ENCODE measurements around the gene MEGF11.

The MEGF11 gene

DNA sequence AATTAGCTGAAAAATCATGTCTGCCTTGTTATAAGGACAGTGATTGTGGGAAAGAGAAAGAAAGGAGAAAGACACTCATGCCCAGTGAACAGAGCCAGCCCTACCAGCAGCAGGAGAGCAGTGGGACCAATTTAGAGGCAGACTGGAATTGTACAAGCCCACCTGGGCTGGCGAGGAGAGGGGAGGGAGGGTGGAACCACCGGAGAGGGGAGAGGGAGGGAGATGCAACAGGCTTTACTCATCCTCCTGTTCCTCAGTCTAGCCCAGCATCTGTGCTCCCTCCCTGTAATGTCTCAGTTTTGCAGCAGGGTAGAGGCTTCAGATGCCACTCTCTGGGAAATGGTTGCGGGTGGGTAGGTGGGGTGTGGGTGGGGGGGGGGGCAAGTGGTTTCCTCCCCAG lies 329.5 kb downstream of the MEGF11 start:
- no peak for DNase-seq (ENCODE audit: extremely low spot score)
- POLR2A ChIA-PET = interaction anchor here (0.6 to 1.1 kb wide), 2 partner anchors 53 to 674 kb away, joined by 3 to 4 read pairs; no protein-coding TSS in a partner anchor
- CTCF ChIA-PET = interaction anchor here (1.8 kb wide), 1 partner anchor 9 kb away, joined by 4 read pairs; no protein-coding TSS in a partner anchor
- no peak for TF ChIP-seq CTCF (IDR thresholded peaks at IDR 0.05; ENCODE audit: control extremely low read depth, extremely low read depth, low read depth, missing control alignments)

DNA sequence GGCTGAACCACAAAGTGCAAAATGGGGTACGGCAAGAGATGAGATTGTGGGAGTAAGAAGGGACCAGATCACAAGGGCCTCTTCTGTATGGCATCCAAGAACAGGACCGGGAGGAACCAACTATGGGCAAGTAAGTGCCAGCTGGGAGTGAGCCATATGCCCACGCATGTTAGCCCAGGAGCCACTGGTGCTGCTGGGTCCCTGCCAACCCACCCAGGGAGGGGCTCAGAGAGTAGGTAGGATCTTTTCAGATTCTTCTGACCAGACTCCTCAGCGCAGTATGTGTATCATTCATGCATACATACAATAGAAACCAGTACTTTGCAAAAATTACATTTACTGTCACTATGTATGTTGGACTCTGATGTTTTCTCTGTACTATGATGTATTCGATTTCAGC lies 330.3 kb downstream of the MEGF11 start:
- ChIA-PET POLR2A (no interaction called here), CTCF (interaction anchor here (1.5 to 2.8 kb wide), 2 partner anchors 9 to 44 kb away, joined by 4 to 8 read pairs; no protein-coding TSS in a partner anchor)
- no peak for DNase-seq (ENCODE audit: extremely low spot score)
- TF ChIP-seq CTCF (IDR thresholded peaks at IDR 0.05; ENCODE audit: control extremely low read depth, extremely low read depth, low read depth, missing control alignments) = no peak

DNA sequence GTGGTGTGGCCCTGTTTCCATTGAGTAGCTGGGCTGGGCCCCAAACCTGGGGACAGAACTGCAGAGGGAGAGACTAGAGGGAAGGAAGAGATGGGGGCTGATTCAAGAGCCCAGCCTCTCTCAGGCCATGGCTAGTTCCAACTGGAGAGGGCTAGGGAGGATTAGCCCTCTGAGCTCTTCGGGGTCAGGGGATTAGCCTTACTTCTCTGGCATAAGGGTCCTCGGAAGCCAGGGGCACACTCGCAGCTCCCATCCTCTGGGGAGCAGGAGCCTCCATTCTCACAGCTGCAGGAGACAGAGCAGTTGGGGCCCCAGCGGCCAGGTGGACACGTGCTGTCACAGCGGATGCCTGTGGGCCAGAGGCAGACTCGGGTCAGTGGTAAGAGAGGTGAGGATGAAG lies 330.9 kb downstream of the MEGF11 start:
- CTCF ChIA-PET = interaction anchor here (1.5 to 3.0 kb wide), 7 partner anchors 9 to 45 kb away, joined by 4 to 15 read pairs (median 5); no protein-coding TSS in a partner anchor
- POLR2A ChIA-PET = no interaction called here
- DNase-seq (ENCODE audit: extremely low spot score) = no peak
- no peak for TF ChIP-seq CTCF (IDR thresholded peaks at IDR 0.05; ENCODE audit: control extremely low read depth, extremely low read depth, low read depth, missing control alignments)

DNA sequence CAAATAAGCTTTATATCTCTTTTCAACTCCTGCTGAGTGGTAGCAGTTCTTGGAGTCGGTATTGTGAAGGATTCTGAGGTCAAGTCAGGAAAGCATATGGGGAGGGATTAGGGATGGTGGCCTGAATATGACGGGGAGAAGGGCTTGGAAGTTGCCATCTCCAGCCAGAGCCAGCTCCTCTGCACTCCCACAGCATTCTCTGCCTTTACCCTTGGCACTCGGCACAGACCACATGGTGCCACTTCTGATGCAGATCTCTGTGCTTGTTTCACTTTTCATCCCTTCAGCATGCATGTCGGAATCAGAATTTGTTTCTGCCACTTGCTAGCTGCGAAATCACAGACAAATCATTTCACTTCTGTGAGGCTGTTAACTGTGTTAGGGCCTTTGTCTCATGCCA lies 331.8 kb downstream of the MEGF11 start:
- CTCF ChIA-PET = interaction anchor here (1.2 to 3.0 kb wide), 9 partner anchors 10 to 366 kb away, joined by 3 to 15 read pairs (median 5); no protein-coding TSS in a partner anchor
- no peak for TF ChIP-seq CTCF (IDR thresholded peaks at IDR 0.05; ENCODE audit: control extremely low read depth, extremely low read depth, low read depth, missing control alignments)
- no peak for DNase-seq (ENCODE audit: extremely low spot score)
- POLR2A ChIA-PET = interaction anchor here (0.5 to 1.7 kb wide), 3 partner anchors 29 to 467 kb away, joined by 4 read pairs; partner anchors contain the start of gene RAB11A

- DNase-seq (ENCODE audit: extremely low spot score) = peak; percentile 74
- POLR2A ChIA-PET = interaction anchor here (1.7 kb wide), 1 partner anchor 51 kb away, joined by 4 read pairs; the partner anchor contains the start of gene RAB11A
- CTCF ChIA-PET = interaction anchor here (1.2 to 3.0 kb wide), 9 partner anchors 11 to 367 kb away, joined by 3 to 15 read pairs (median 5); no protein-coding TSS in a partner anchor
- no peak for TF ChIP-seq CTCF (IDR thresholded peaks at IDR 0.05; ENCODE audit: control extremely low read depth, extremely low read depth, low read depth, missing control alignments)
Observed at GRCh38 chr15:65920825-65921309, 332.7 kb downstream of the MEGF11 start.

- POLR2A ChIA-PET = no interaction called here
- no peak for TF ChIP-seq CTCF (IDR thresholded peaks at IDR 0.05; ENCODE audit: control extremely low read depth, extremely low read depth, low read depth, missing control alignments)
- no peak for DNase-seq (ENCODE audit: extremely low spot score)
- CTCF ChIA-PET = interaction anchor here (1.5 to 3.0 kb wide), 4 partner anchors 11 to 368 kb away, joined by 4 to 15 read pairs (median 6); no protein-coding TSS in a partner anchor
Observed at GRCh38 chr15:65920121-65920520, 333.4 kb downstream of the MEGF11 start.
